K562 (cell line): Measurements from ENCODE around the gene GADL1. TPM values are rescaled to one million over a fixed set of nuclear protein-coding genes. Genes with fewer than 3 reads are reported as not detected.

Experiments
- ATAC-seq: fragments of 200-7000 bp; cut with Tn5 transposase; 3 replicates; pipeline ENCODE4 v1.9.1; 2020; ENCODE audit warnings: moderate library complexity
- BruUV-seq: library from RNA; stranded (reverse); fragments of 400-500 nt; replicated peaks from 2 replicates; lab custom pipeline; 2021; lab: Mats Ljungman, UMichigan
- CTCF ChIA-PET: fragments of 300-600 bp; formaldehyde crosslinking; extraction: SDS; loops from one replicate; lab custom pipeline; 2021; ENCODE audit warnings: low intra/inter-chr PET ratio; lab: Yijun Ruan, JAX
- POLR2A ChIA-PET: fragments of 300-600, 350-650 bp; sonication (Branson Sonifier 250); formaldehyde crosslinking; extraction: SDS; loops from one replicate; lab custom pipeline; 2021; ENCODE audit warnings: antibody characterized with exemption, inconsistent platforms; lab: Yijun Ruan, JAX
- DNase-seq, 4 experiments: peaks; one replicate each; pipeline versions ENCODE4 v3.0.0 to v3.0.0-alpha.2; 2011 to 2018; ENCODE audit warnings: low spot score in 3 of 4, mixed read lengths in 3 of 4; ENCODE audit errors: extremely low read depth in 1 of 4
- FAIRE-seq: peaks from 2 replicates; lab custom pipeline; 2011; peaks lifted over from hg19 to GRCh38; lab: Jason Lieb, UNC
- H2AFZ ChIP-seq: 2 replicates; pipeline ENCODE4 v1.6.0; 2011; ENCODE audit warnings: low read depth, low read length, control low read depth, inconsistent platforms
- H3K27ac ChIP-seq: fragments of 200-600 bp; 3 replicates; pipeline ENCODE4 v1.8.0; 2011; ENCODE audit warnings: low read depth, mild to moderate bottlenecking, control low read depth, inconsistent platforms, low read length, moderate library complexity, mixed read lengths; ENCODE audit errors: extremely low read depth
- H3K27me3 ChIP-seq, 2 experiments: fragments of 300-600 bp in 1 of 2; 2 replicates in 1 of 2; 3 replicates in 1 of 2; pipeline versions ENCODE4 v1.6.0 to v1.8.0; 2011; ENCODE audit warnings: inconsistent platforms in 2 of 2, low read length in 2 of 2, mild to moderate bottlenecking in 1 of 2, mixed read lengths in 1 of 2, moderate library complexity in 1 of 2; ENCODE audit not compliant: control insufficient read depth in 2 of 2, insufficient read depth in 2 of 2
- H3K36me3 ChIP-seq: fragments of 300-600 bp; 3 replicates; pipeline ENCODE4 v1.8.0; 2011; ENCODE audit warnings: mild to moderate bottlenecking, low read length, inconsistent platforms; ENCODE audit not compliant: control insufficient read depth, insufficient read depth
- H3K4me1 ChIP-seq, 2 experiments: fragments of 200-600 bp in 1 of 2; replicated peaks in 1 of 2; 2 replicates in 1 of 2; 3 replicates in 1 of 2; pipeline versions ENCODE4 v1.5.1 to v1.8.0; 2011; ENCODE audit warnings: inconsistent platforms in 2 of 2, low read length in 2 of 2, mild to moderate bottlenecking in 1 of 2, mixed read lengths in 1 of 2, moderate library complexity in 1 of 2; ENCODE audit not compliant: control insufficient read depth in 2 of 2, insufficient read depth in 2 of 2
- H3K4me2 ChIP-seq: 2 replicates; pipeline ENCODE4 v1.6.1; 2011; ENCODE audit warnings: low read length, control low read depth, inconsistent platforms, mixed read lengths; ENCODE audit not compliant: insufficient read depth
- H3K4me3 ChIP-seq: fragments of 200-600 bp; sonication (generic), shearing (Covaris generic); 2 replicates; pipeline ENCODE4 v1.5.1; 2016; ENCODE audit warnings: control low read depth, inconsistent platforms
- H3K79me2 ChIP-seq: fragments of 200-600 bp; 3 replicates; pipeline ENCODE4 v1.8.0; 2011; ENCODE audit warnings: low read length, inconsistent platforms; ENCODE audit not compliant: control insufficient read depth, insufficient read depth
- H3K9ac ChIP-seq, 2 experiments: 2 replicates each; pipeline versions ENCODE4 v1.6.0 to v1.6.1; 2011; ENCODE audit warnings: low read depth in 2 of 2, low read length in 2 of 2, control low read depth in 1 of 2, inconsistent platforms in 1 of 2, mild to moderate bottlenecking in 1 of 2, mixed read lengths in 1 of 2; ENCODE audit not compliant: insufficient read depth in 1 of 2
- H3K9me1 ChIP-seq: one replicate; pipeline ENCODE4 v1.6.0; 2011; ENCODE audit warnings: inconsistent platforms, mild to moderate bottlenecking, low read length, moderate library complexity; ENCODE audit not compliant: control insufficient read depth, insufficient read depth
- H3K9me3 ChIP-seq: replicated peaks from 2 replicates; pipeline ENCODE4 v1.5.1; 2011; ENCODE audit warnings: low read depth, low read length, inconsistent platforms; ENCODE audit not compliant: control insufficient read depth, insufficient read depth
- H4K20me1 ChIP-seq: replicated peaks from 2 replicates; pipeline ENCODE4 v1.6.1; 2011; ENCODE audit warnings: low read length, inconsistent platforms, mixed read lengths; ENCODE audit not compliant: control insufficient read depth, insufficient read depth
- CBX3 ChIP-seq, 2 experiments: IDR thresholded peaks; 1 replicate in 1 of 2; 2 replicates in 1 of 2; pipeline ENCODE4 v1.6.1; 2012; ENCODE audit warnings: inconsistent platforms in 2 of 2, low read length in 2 of 2, borderline replicate concordance in 1 of 2, control low read depth in 1 of 2
- NFATC3 ChIP-seq: fragments of 450-650 bp; IDR thresholded peaks from 2 replicates; pipeline ENCODE4 v1.6.1; 2017; ENCODE audit warnings: mild to moderate bottlenecking
- RHOXF2B ChIP-seq: fragments of 250-450 bp; sonication (Bioruptor Pico); conservative IDR thresholded peaks from 2 replicates; pipeline ENCODE4 v1.5.1; 2021
- TSC22D4 ChIP-seq: fragments of 450-650 bp; IDR thresholded peaks from 2 replicates; pipeline ENCODE4 v1.6.1; 2016; ENCODE audit warnings: missing genetic modification characterization, missing biosample characterization, control low read depth
- WGBS: fragments of 100-300 bp; shearing (Covaris generic); methylation state at CpG from one replicate; pipeline ENCODE4 v1.1.6; 2016; ENCODE audit warnings: low coverage, mixed read lengths; ENCODE audit not compliant: insufficient coverage; ENCODE audit errors: missing lambda C conversion rate; 5-methylcytosine and 5-hydroxymethylcytosine counted together
- in situ Hi-C: fragments of 300-500 bp; cut with MboI; formaldehyde crosslinking; loops from 4 replicates; pipeline ENCODE4 v1.15.0; 2018; ENCODE audit warnings: inconsistent platforms, mixed read lengths
- intact Hi-C: fragments of 100-400 bp; cut with micrococcal nuclease; formaldehyde crosslinking; loops from 2 replicates; pipeline ENCODE4 v1.14.2; 2022
- polyA plus RNA-seq, 8 experiments: library from polyadenylated mRNA; depleted of rRNA in 4 of 8; stranded (reverse) in 5 of 8; unstranded in 3 of 8; fragments of >200 nt; fragmentation: Nextera tagmentation in 2 of 8; fragmentation: Illumina TruSeq in 1 of 8; extraction: Ambion mirVana in 2 of 8; extraction: Trizol in 1 of 8; gene quantifications; 2 replicates each; pipeline versions ENCODE4 v1.2.1 to v1.2.3, GENCODE V29; 2011 to 2014; ENCODE audit warnings: inconsistent platforms in 1 of 8, missing spikeins in 1 of 8
- total RNA-seq, 7 experiments: library from RNA; depleted of rRNA in 6 of 7; stranded (reverse); fragments of >200 nt in 6 of 7; fragmentation: Illumina TruSeq in 2 of 7; extraction: Trizol in 2 of 7; gene quantifications; 2 replicates each; pipeline versions ENCODE4 v1.2.1 to v1.2.3, GENCODE V29; 2011 to 2021; ENCODE audit warnings: low replicate concordance in 1 of 7
- TF ChIP-seq, protein P1 (sequence below): sonication (generic); formaldehyde crosslinking; IDR thresholded peaks from 2 replicates; pipeline ENCODE4 v1.8.0; 2022; ENCODE audit warnings: missing genetic modification reagents, mild to moderate bottlenecking, moderate library complexity, borderline replicate concordance
- TF ChIP-seq, protein P2 (sequence below): fragments of 250-450 bp; sonication (Bioruptor Pico); IDR thresholded peaks from 2 replicates; pipeline ENCODE4 v1.4.0; 2020; ENCODE audit warnings: mild to moderate bottlenecking

Gene GADL1
- total and polyA plus RNA-seq, 9 of the 15 experiments (the other 6 are each of a cell fraction or from before 2014, with no cell fraction given), result 0.07 TPM; not detected in 8

DNA sequence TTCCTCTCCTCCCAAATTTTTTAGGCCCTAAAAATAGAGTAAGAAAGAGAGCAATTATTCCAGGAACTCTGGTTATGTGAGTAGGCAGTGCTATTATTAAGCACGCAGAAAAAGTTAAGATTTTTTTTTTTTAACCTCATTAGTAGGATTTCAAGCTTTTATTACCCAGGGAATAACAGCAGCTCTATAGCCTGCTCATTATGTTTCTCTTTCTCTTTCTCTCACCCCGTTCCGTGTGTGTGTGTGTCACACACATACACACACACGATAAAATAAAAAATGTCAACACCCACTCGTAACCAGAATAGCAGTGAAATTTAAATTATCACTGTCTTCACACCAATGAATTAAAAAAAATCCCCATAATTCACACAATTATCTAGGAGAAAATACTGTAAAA lies 30.3 kb downstream of the GADL1 start:
- in situ Hi-C loops, result no loop called here
- WGBS, result 1% methylated on average over 5 of the region's 5 CpGs
- no peak for FAIRE-seq
- POLR2A ChIA-PET, result no interaction called here
- TF ChIP-seq NFATC3 (no peak), CBX3 (IDR thresholded peaks at IDR 0.05; ENCODE audit: borderline replicate concordance in 1 of 2, low read length in 2 of 2) (no peak), RHOXF2B (no peak), TSC22D4 (tag) (no peak)
- TF ChIP-seq, protein P1, sequence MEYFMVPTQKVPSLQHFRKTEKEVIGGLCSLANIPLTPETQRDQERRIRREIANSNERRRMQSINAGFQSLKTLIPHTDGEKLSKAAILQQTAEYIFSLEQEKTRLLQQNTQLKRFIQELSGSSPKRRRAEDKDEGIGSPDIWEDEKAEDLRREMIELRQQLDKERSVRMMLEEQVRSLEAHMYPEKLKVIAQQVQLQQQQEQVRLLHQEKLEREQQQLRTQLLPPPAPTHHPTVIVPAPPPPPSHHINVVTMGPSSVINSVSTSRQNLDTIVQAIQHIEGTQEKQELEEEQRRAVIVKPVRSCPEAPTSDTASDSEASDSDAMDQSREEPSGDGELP, result no peak
- TF ChIP-seq, protein P2, sequence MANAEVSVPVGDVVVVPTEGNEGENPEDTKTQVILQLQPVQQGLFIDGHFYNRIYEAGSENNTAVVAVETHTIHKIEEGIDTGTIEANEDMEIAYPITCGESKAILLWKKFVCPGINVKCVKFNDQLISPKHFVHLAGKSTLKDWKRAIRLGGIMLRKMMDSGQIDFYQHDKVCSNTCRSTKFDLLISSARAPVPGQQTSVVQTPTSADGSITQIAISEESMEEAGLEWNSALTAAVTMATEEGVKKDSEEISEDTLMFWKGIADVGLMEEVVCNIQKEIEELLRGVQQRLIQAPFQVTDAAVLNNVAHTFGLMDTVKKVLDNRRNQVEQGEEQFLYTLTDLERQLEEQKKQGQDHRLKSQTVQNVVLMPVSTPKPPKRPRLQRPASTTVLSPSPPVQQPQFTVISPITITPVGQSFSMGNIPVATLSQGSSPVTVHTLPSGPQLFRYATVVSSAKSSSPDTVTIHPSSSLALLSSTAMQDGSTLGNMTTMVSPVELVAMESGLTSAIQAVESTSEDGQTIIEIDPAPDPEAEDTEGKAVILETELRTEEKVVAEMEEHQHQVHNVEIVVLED (CRISPR knock-in tag), result no peak
- TF ChIP-seq, all 486 proteins: peak for 0
- Histone ChIP-seq H4K20me1 (no peaks in the 10 kb centered on the region), H3K9me3 (no peaks in the 10 kb centered on the region), H3K36me3 (no peaks in the 10 kb centered on the region), H3K4me1 (no peaks in the 10 kb centered on the region), H2AFZ (no peak overlapping the region), H3K9me1 (no peaks in the 10 kb centered on the region), H3K27me3 (no peaks in the 10 kb centered on the region), H3K9ac (no peak overlapping the region), H3K27ac (no peak overlapping the region), H3K4me2 (no peak overlapping the region), H3K79me2 (no peaks in the 10 kb centered on the region), H3K4me3 (no peak overlapping the region)
- ATAC-seq (no peak), DNase-seq (no peak)
- CTCF ChIA-PET, result no interaction called here
- BruUV-seq, result no TSS peak
- intact Hi-C loops, result no loop called here
